HEK293 (cell line): ENCODE data around the gene ETV3.

ENCODE experiments used
- CTCF ChIA-PET: fragments of 350-600 bp; formaldehyde crosslinking; extraction: SDS; loops from one replicate; lab custom pipeline; 2021; ENCODE audit warnings: antibody characterized with exemption; lab: Yijun Ruan, JAX
- POLR2A ChIA-PET: fragments of 300-600 bp; formaldehyde crosslinking; extraction: SDS; loops from one replicate; lab custom pipeline; 2020; ENCODE audit warnings: antibody characterized with exemption, inconsistent platforms; lab: Yijun Ruan, JAX
- H3K27ac ChIP-seq: fragments of 200-500 bp; sonication (Bioruptor generic); 2 replicates; pipeline ENCODE4 v1.5.1; 2014; ENCODE audit warnings: low read depth, low read length, control low read depth, inconsistent platforms; ENCODE audit errors: extremely low read depth
- H3K36me3 ChIP-seq, 2 experiments: fragments of 200-500 bp in 1 of 2; sonication (Bioruptor generic) in 1 of 2; 1 replicate in 1 of 2; 2 replicates in 1 of 2; pipeline ENCODE4 v1.5.1; 2014 to 2017; ENCODE audit warnings: inconsistent platforms in 2 of 2, low read length in 2 of 2; ENCODE audit not compliant: control insufficient read depth in 2 of 2, insufficient read depth in 1 of 2
- H3K4me1 ChIP-seq: fragments of 200-500 bp; sonication (Bioruptor generic); 2 replicates; pipeline ENCODE4 v1.5.1; 2014; ENCODE audit warnings: mild to moderate bottlenecking, low read length, inconsistent platforms; ENCODE audit not compliant: control insufficient read depth, insufficient read depth
- H3K4me3 ChIP-seq: 2 replicates; pipeline ENCODE4 v1.5.1; 2011; ENCODE audit warnings: low read depth, mild to moderate bottlenecking, control low read depth, low read length, moderate library complexity
- H3K9me3 ChIP-seq: fragments of 200-500 bp; sonication (Bioruptor generic); 2 replicates; pipeline ENCODE4 v1.5.1; 2014; ENCODE audit warnings: low read depth, low read length, inconsistent platforms; ENCODE audit not compliant: control insufficient read depth, insufficient read depth
- BCL11B ChIP-seq: fragments of 450-650 bp; formaldehyde crosslinking; IDR thresholded peaks from 2 replicates; pipeline ENCODE4 v1.5.1; 2016; ENCODE audit warnings: low read depth, missing biosample characterization, missing genetic modification characterization
- FEZF1 ChIP-seq: fragments of 450-650 bp; formaldehyde crosslinking; IDR thresholded peaks from 2 replicates; pipeline ENCODE4 v1.5.1; 2016; ENCODE audit warnings: missing biosample characterization, missing genetic modification characterization
- GLIS2 ChIP-seq: fragments of 450-650 bp; formaldehyde crosslinking; IDR thresholded peaks from 2 replicates; pipeline ENCODE4 v1.5.1; 2016; ENCODE audit warnings: missing biosample characterization, missing genetic modification characterization
- HOXA7 ChIP-seq: sonication (generic); formaldehyde crosslinking; IDR thresholded peaks from 2 replicates; pipeline ENCODE4 v1.8.1; 2022; ENCODE audit warnings: missing genetic modification reagents, borderline replicate concordance
- HOXD13 ChIP-seq: sonication (generic); formaldehyde crosslinking; IDR thresholded peaks from 2 replicates; pipeline ENCODE4 v1.8.0; 2022; ENCODE audit warnings: missing genetic modification reagents, borderline replicate concordance
- OSR2 ChIP-seq: fragments of 450-650 bp; formaldehyde crosslinking; IDR thresholded peaks from 2 replicates; pipeline ENCODE4 v1.5.1; 2016; ENCODE audit warnings: missing biosample characterization, missing genetic modification characterization
- SCRT1 ChIP-seq: fragments of 450-650 bp; formaldehyde crosslinking; IDR thresholded peaks from 2 replicates; pipeline ENCODE4 v1.5.1; 2016; ENCODE audit warnings: missing biosample characterization, missing genetic modification characterization, borderline replicate concordance
- SP2 ChIP-seq: fragments of 450-650 bp; formaldehyde crosslinking; IDR thresholded peaks from 2 replicates; pipeline ENCODE4 v1.5.1; 2016; ENCODE audit warnings: missing biosample characterization, missing genetic modification characterization
- SP7 ChIP-seq: fragments of 450-650 bp; formaldehyde crosslinking; IDR thresholded peaks from 2 replicates; pipeline ENCODE4 v1.5.1; 2016; ENCODE audit warnings: missing biosample characterization, missing genetic modification characterization
- TRIM28 ChIP-seq: IDR thresholded peaks from 2 replicates; pipeline ENCODE4 v1.6.1; 2011; ENCODE audit warnings: low read length, control low read depth, borderline replicate concordance
- ZBTB17 ChIP-seq: fragments of 450-650 bp; formaldehyde crosslinking; IDR thresholded peaks from 2 replicates; pipeline ENCODE4 v1.5.1; 2016; ENCODE audit warnings: missing biosample characterization, missing genetic modification characterization
- ZBTB20 ChIP-seq: fragments of 450-650 bp; formaldehyde crosslinking; IDR thresholded peaks from 2 replicates; pipeline ENCODE4 v1.5.1; 2016; ENCODE audit warnings: missing biosample characterization, missing genetic modification characterization
- ZBTB48 ChIP-seq: fragments of 450-650 bp; formaldehyde crosslinking; IDR thresholded peaks from 2 replicates; pipeline ENCODE4 v1.5.1; 2016; ENCODE audit warnings: missing biosample characterization, missing genetic modification characterization
- ZFP41 ChIP-seq: fragments of 450-650 bp; formaldehyde crosslinking; IDR thresholded peaks from 2 replicates; pipeline ENCODE4 v1.5.1; 2016; ENCODE audit warnings: missing biosample characterization, missing genetic modification characterization, borderline replicate concordance
- ZFP69B ChIP-seq: fragments of 450-650 bp; formaldehyde crosslinking; IDR thresholded peaks from 2 replicates; pipeline ENCODE4 v1.5.1; 2016; ENCODE audit warnings: missing biosample characterization, missing genetic modification characterization
- ZIC2 ChIP-seq: fragments of 450-650 bp; formaldehyde crosslinking; IDR thresholded peaks from 2 replicates; pipeline ENCODE4 v1.5.1; 2016; ENCODE audit warnings: missing biosample characterization, missing genetic modification characterization
- ZNF138 ChIP-seq: fragments of 450-650 bp; formaldehyde crosslinking; IDR thresholded peaks from 2 replicates; pipeline ENCODE4 v1.5.1; 2016; ENCODE audit warnings: missing biosample characterization, missing genetic modification characterization, borderline replicate concordance
- ZNF155 ChIP-seq: fragments of 450-650 bp; formaldehyde crosslinking; IDR thresholded peaks from 2 replicates; pipeline ENCODE4 v1.5.1; 2016; ENCODE audit warnings: missing biosample characterization, missing genetic modification characterization
- ZNF341 ChIP-seq: fragments of 450-650 bp; formaldehyde crosslinking; IDR thresholded peaks from 2 replicates; pipeline ENCODE4; 2016; ENCODE audit warnings: low read depth, missing biosample characterization, missing genetic modification characterization
- ZNF660 ChIP-seq: fragments of 450-650 bp; IDR thresholded peaks from 2 replicates; pipeline ENCODE4 v1.5.1; 2018; ENCODE audit warnings: missing biosample characterization, mild to moderate bottlenecking, missing genetic modification characterization
- ZNF670 ChIP-seq: fragments of 450-650 bp; formaldehyde crosslinking; IDR thresholded peaks from 2 replicates; pipeline ENCODE4 v1.5.1; 2016; ENCODE audit warnings: missing biosample characterization, missing genetic modification characterization, low read depth
- ZNF777 ChIP-seq: fragments of 450-650 bp; formaldehyde crosslinking; IDR thresholded peaks from 2 replicates; pipeline ENCODE4 v1.5.1; 2017; ENCODE audit warnings: missing biosample characterization, missing genetic modification characterization, borderline replicate concordance
- TF ChIP-seq, protein P1 (sequence below): fragments of 450-650 bp; formaldehyde crosslinking; IDR thresholded peaks from 2 replicates; pipeline ENCODE4 v1.5.1; 2016; ENCODE audit warnings: missing biosample characterization, missing genetic modification characterization
- TF ChIP-seq, protein P2 (sequence below): fragments of 450-650 bp; formaldehyde crosslinking; IDR thresholded peaks from 2 replicates; pipeline ENCODE4 v1.5.1; 2016; ENCODE audit warnings: missing biosample characterization, missing genetic modification characterization
- TF ChIP-seq, protein P3 (sequence below): fragments of 450-650 bp; formaldehyde crosslinking; IDR thresholded peaks from 2 replicates; pipeline ENCODE4 v1.5.1; 2017; ENCODE audit warnings: missing biosample characterization, missing genetic modification characterization
- TF ChIP-seq, protein P4 (sequence below): fragments of 450-650 bp; formaldehyde crosslinking; IDR thresholded peaks from 2 replicates; pipeline ENCODE4 v1.5.1; 2016; ENCODE audit warnings: missing biosample characterization, missing genetic modification characterization
- TF ChIP-seq, protein P5 (sequence below): fragments of 450-650 bp; formaldehyde crosslinking; IDR thresholded peaks from 2 replicates; pipeline ENCODE4 v1.5.1; 2016; ENCODE audit warnings: missing biosample characterization, missing genetic modification characterization

ETV3 gene

DNA sequence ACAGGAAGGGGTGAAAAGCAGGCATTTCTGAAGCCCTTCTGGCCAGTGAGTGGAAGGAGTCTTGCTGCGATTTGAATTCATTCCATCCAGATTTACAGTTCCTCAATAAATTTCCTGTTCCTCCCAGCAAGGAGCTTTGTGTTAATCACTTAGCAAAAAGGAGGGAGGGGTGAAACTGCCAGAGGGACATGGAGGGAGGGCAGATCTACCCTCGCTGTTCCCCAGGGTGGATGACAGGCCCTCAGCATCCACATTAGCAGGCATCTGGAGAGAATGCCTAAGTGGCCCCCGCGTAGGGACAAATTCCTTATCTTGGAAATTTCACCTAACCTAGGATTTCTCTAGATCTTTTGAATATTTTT, 1.2 kb downstream of the ETV3 start:
- ChIA-PET CTCF (interaction anchor here (1.1 to 1.3 kb wide), 3 partner anchors 19 to 62 kb away, joined by 5 to 6 read pairs (median 5); no protein-coding TSS in a partner anchor), POLR2A (no interaction called here)
- Histone ChIP-seq H3K27ac (0 out of 2 replicates have a peak overlapping the region, but pooled peaks have one; percentile 89), H3K4me3 (peak overlapping the region; percentile 71), H3K4me1 (peaks cover 6% of the 10 kb centered on the region), H3K36me3 (peaks cover 19 to 42% of the 10 kb centered on the region in 2 experiments), H3K9me3 (no peaks in the 10 kb centered on the region)
- TF ChIP-seq OSR2 (no peak), ZFP41 (tag by site-specific recombination) (no peak), ZNF777 (tag by site-specific recombination) (no peak), ZNF155 (no peak), SP7 (tag by site-specific recombination) (no peak), ZNF341 (tag by site-specific recombination) (peak; percentile 89), BCL11B (tag by site-specific recombination) (no peak), ZNF138 (tag by site-specific recombination) (no peak), FEZF1 (no peak), HOXA7 (CRISPR knock-in tag) (no peak), GLIS2 (peak; percentile 17; the same call in 1 of the 2 replicates), ZNF670 (no peak), ZBTB48 (tag by site-specific recombination) (no peak; the same call in 1 of the 2 replicates), ZBTB17 (peak; percentile 73), HOXD13 (CRISPR knock-in tag) (no peak), ZBTB20 (tag by site-specific recombination) (no peak), ZNF660 (0 out of 2 replicates have a peak, but pooled peaks have one; percentile 29), SCRT1 (tag by site-specific recombination) (no peak), SP2 (peak; percentile 53), ZFP69B (tag by site-specific recombination) (no peak), TRIM28 (no peak), ZIC2 (tag by site-specific recombination) (peak; percentile 65)
- TF ChIP-seq, protein P1, sequence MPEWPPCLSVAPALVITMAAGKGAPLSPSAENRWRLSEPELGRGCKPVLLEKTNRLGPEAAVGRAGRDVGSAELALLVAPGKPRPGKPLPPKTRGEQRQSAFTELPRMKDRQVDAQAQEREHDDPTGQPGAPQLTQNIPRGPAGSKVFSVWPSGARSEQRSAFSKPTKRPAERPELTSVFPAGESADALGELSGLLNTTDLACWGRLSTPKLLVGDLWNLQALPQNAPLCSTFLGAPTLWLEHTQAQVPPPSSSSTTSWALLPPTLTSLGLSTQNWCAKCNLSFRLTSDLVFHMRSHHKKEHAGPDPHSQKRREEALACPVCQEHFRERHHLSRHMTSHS (tag by site-specific recombination) = no peak
- TF ChIP-seq, protein P2, sequence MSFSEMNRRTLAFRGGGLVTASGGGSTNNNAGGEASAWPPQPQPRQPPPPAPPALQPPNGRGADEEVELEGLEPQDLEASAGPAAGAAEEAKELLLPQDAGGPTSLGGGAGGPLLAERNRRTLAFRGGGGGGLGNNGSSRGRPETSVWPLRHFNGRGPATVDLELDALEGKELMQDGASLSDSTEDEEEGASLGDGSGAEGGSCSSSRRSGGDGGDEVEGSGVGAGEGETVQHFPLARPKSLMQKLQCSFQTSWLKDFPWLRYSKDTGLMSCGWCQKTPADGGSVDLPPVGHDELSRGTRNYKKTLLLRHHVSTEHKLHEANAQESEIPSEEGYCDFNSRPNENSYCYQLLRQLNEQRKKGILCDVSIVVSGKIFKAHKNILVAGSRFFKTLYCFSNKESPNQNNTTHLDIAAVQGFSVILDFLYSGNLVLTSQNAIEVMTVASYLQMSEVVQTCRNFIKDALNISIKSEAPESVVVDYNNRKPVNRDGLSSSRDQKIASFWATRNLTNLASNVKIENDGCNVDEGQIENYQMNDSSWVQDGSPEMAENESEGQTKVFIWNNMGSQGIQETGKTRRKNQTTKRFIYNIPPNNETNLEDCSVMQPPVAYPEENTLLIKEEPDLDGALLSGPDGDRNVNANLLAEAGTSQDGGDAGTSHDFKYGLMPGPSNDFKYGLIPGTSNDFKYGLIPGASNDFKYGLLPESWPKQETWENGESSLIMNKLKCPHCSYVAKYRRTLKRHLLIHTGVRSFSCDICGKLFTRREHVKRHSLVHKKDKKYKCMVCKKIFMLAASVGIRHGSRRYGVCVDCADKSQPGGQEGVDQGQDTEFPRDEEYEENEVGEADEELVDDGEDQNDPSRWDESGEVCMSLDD (tag by site-specific recombination) = no peak
- TF ChIP-seq, protein P3, sequence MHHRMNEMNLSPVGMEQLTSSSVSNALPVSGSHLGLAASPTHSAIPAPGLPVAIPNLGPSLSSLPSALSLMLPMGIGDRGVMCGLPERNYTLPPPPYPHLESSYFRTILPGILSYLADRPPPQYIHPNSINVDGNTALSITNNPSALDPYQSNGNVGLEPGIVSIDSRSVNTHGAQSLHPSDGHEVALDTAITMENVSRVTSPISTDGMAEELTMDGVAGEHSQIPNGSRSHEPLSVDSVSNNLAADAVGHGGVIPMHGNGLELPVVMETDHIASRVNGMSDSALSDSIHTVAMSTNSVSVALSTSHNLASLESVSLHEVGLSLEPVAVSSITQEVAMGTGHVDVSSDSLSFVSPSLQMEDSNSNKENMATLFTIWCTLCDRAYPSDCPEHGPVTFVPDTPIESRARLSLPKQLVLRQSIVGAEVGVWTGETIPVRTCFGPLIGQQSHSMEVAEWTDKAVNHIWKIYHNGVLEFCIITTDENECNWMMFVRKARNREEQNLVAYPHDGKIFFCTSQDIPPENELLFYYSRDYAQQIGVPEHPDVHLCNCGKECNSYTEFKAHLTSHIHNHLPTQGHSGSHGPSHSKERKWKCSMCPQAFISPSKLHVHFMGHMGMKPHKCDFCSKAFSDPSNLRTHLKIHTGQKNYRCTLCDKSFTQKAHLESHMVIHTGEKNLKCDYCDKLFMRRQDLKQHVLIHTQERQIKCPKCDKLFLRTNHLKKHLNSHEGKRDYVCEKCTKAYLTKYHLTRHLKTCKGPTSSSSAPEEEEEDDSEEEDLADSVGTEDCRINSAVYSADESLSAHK (tag by site-specific recombination) = peak; percentile 77
- TF ChIP-seq, protein P4, sequence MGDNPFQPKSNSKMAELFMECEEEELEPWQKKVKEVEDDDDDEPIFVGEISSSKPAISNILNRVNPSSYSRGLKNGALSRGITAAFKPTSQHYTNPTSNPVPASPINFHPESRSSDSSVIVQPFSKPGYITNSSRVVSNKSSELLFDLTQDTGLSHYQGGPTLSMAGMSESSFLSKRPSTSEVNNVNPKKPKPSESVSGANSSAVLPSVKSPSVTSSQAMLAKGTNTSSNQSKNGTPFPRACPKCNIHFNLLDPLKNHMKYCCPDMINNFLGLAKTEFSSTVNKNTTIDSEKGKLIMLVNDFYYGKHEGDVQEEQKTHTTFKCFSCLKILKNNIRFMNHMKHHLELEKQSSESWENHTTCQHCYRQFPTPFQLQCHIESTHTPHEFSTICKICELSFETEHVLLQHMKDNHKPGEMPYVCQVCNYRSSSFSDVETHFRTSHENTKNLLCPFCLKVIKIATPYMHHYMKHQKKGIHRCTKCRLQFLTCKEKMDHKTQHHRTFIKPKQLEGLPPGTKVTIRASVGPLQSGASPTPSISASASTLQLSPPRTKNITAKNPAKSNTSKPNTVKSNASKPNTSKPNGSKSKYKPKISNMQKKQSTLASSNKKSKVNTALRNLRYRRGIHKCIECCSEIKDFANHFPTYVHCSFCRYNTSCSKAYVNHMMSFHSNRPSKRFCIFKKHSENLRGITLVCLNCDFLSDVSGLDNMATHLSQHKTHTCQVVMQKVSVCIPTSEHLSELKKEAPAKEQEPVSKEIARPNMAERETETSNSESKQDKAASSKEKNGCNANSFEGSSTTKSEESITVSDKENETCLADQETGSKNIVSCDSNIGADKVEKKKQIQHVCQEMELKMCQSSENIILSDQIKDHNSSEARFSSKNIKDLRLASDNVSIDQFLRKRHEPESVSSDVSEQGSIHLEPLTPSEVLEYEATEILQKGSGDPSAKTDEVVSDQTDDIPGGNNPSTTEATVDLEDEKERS = no peak
- TF ChIP-seq, protein P5, sequence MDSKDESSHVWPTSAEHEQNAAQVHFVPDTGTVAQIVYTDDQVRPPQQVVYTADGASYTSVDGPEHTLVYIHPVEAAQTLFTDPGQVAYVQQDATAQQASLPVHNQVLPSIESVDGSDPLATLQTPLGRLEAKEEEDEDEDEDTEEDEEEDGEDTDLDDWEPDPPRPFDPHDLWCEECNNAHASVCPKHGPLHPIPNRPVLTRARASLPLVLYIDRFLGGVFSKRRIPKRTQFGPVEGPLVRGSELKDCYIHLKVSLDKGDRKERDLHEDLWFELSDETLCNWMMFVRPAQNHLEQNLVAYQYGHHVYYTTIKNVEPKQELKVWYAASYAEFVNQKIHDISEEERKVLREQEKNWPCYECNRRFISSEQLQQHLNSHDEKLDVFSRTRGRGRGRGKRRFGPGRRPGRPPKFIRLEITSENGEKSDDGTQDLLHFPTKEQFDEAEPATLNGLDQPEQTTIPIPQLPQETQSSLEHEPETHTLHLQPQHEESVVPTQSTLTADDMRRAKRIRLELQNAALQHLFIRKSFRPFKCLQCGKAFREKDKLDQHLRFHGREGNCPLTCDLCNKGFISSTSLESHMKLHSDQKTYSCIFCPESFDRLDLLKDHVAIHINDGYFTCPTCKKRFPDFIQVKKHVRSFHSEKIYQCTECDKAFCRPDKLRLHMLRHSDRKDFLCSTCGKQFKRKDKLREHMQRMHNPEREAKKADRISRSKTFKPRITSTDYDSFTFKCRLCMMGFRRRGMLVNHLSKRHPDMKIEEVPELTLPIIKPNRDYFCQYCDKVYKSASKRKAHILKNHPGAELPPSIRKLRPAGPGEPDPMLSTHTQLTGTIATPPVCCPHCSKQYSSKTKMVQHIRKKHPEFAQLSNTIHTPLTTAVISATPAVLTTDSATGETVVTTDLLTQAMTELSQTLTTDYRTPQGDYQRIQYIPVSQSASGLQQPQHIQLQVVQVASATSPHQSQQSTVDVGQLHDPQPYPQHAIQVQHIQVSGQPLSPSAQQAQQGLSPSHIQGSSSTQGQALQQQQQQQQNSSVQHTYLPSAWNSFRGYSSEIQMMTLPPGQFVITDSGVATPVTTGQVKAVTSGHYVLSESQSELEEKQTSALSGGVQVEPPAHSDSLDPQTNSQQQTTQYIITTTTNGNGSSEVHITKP = peak; percentile 50
